SK-N-MC (cell line): ENCODE measurements around the gene ABCB11.

Experiments
- EZH2 ChIP-seq: fragments of 200-600 bp; sonication (generic); IDR thresholded peaks from one replicate; pipeline ENCODE4 v1.6.1; 2017; ENCODE audit warnings: antibody characterized with exemption
- POLR2AphosphoS5 ChIP-seq: IDR thresholded peaks from 2 replicates; pipeline ENCODE4 v1.6.1; 2012; ENCODE audit warnings: mild to moderate bottlenecking, low read depth, low read length, borderline replicate concordance

- TF ChIP-seq EZH2 (no peak), POLR2AphosphoS5 (no peak)
These were observed 35.4 kb downstream of the ABCB11 start for GRCh38 chr2:168995744-168996143.
